GM12875 (cell line): ENCODE measurements around the gene BABAM2.

Experiments used
- H3K4me3 ChIP-seq: one replicate; pipeline ENCODE4 v1.5.1; 2011; ENCODE audit warnings: low read depth, low read length, control low read depth
- CTCF ChIP-seq: IDR thresholded peaks from 2 replicates; pipeline ENCODE4 v1.5.1; 2011; ENCODE audit warnings: low read depth, mild to moderate bottlenecking, control low read depth, inconsistent platforms, low read length, moderate library complexity, borderline replicate concordance; ENCODE audit not compliant: insufficient read depth

The BABAM2 gene

GRCh38 chr2:27915874-27916273, 25.3 kb downstream of the BABAM2 start:
- no peak overlapping the region for H3K4me3 ChIP-seq
- TF ChIP-seq CTCF = no peak

- no peak for TF ChIP-seq CTCF
- no peak overlapping the region for H3K4me3 ChIP-seq
Measured at GRCh38 chr2:27916293-27916995, 25.9 kb downstream of the BABAM2 start.

GRCh38 chr2:27920148-27920885, 29.8 kb downstream of the BABAM2 start:
- no peak for TF ChIP-seq CTCF
- H3K4me3 ChIP-seq = no peak overlapping the region

- no peak for TF ChIP-seq CTCF
- no peak overlapping the region for H3K4me3 ChIP-seq
Measured at GRCh38 chr2:27921424-27921823, 30.9 kb downstream of the BABAM2 start.

GRCh38 chr2:27921880-27922547, 31.5 kb downstream of the BABAM2 start:
- no peak for TF ChIP-seq CTCF
- H3K4me3 ChIP-seq = no peak overlapping the region

GRCh38 chr2:27922842-27923241, 32.3 kb downstream of the BABAM2 start:
- H3K4me3 ChIP-seq = no peak overlapping the region
- no peak for TF ChIP-seq CTCF
